HepG2 (cell line): Measurements from ENCODE around the gene TBC1D14. TPM values are rescaled to one million over a fixed set of nuclear protein-coding genes. Genes with fewer than 3 reads are reported as not detected.

Experiments
- ARID4A ChIP-seq: sonication (generic); formaldehyde crosslinking; IDR thresholded peaks from 2 replicates; pipeline ENCODE4 v1.5.0; 2020; ENCODE audit warnings: mild to moderate bottlenecking, missing genetic modification reagents, borderline replicate concordance
- ERF ChIP-seq: IDR thresholded peaks from 2 replicates; pipeline ENCODE4 v1.6.1; 2018; ENCODE audit warnings: missing biosample characterization, missing genetic modification reagents
- GPN1 ChIP-seq: sonication (generic); formaldehyde crosslinking; IDR thresholded peaks from 2 replicates; pipeline ENCODE4 v1.5.1; 2020; ENCODE audit warnings: missing genetic modification reagents, borderline replicate concordance
- KLF6 ChIP-seq: IDR thresholded peaks from 2 replicates; pipeline ENCODE4 v1.8.0; 2016; ENCODE audit warnings: missing biosample characterization, missing genetic modification reagents
- PHF8 ChIP-seq: sonication (generic); formaldehyde crosslinking; IDR thresholded peaks from 2 replicates; pipeline ENCODE4 v1.5.0; 2020; ENCODE audit warnings: missing genetic modification reagents
- PRDM4 ChIP-seq: sonication (generic); formaldehyde crosslinking; IDR thresholded peaks from 2 replicates; pipeline ENCODE4 v1.9.0; 2021; ENCODE audit warnings: missing genetic modification reagents, borderline replicate concordance
- RBAK ChIP-seq: sonication (generic); formaldehyde crosslinking; IDR thresholded peaks from 2 replicates; pipeline ENCODE4 v1.5.1; 2020; ENCODE audit warnings: mild to moderate bottlenecking, missing genetic modification reagents
- RBM39 ChIP-seq: fragments of 200-400 bp; formaldehyde crosslinking; IDR thresholded peaks from one replicate; pipeline ENCODE4 v1.6.1; 2018; ENCODE audit warnings: antibody characterized with exemption, mild to moderate bottlenecking, low read depth, low read length; ENCODE audit not compliant: poor library complexity, severe bottlenecking
- SIX4 ChIP-seq: sonication (generic); formaldehyde crosslinking; IDR thresholded peaks from 2 replicates; pipeline ENCODE4 v1.4.0; 2020; ENCODE audit warnings: missing genetic modification reagents
- ZNF224 ChIP-seq: sonication (generic); formaldehyde crosslinking; IDR thresholded peaks from 2 replicates; pipeline ENCODE4 v1.5.0; 2020; ENCODE audit warnings: mild to moderate bottlenecking, missing genetic modification reagents
- ZNF546 ChIP-seq: sonication (generic); formaldehyde crosslinking; conservative IDR thresholded peaks from 2 replicates; pipeline ENCODE4 v1.8.1; 2023; ENCODE audit warnings: mild to moderate bottlenecking, missing genetic modification reagents
- ZNF564 ChIP-seq: sonication (generic); formaldehyde crosslinking; IDR thresholded peaks from 2 replicates; pipeline ENCODE4 v1.8.1; 2023; ENCODE audit warnings: mild to moderate bottlenecking, missing genetic modification reagents
- ZNF574 ChIP-seq: sonication (generic); formaldehyde crosslinking; IDR thresholded peaks from 2 replicates; pipeline ENCODE4 v1.4.0; 2020; ENCODE audit warnings: missing genetic modification reagents
- ZNF646 ChIP-seq: sonication (generic); formaldehyde crosslinking; IDR thresholded peaks from 2 replicates; pipeline ENCODE4 v1.9.0; 2021; ENCODE audit warnings: mild to moderate bottlenecking, missing genetic modification reagents
- polyA plus RNA-seq, 8 experiments: library from polyadenylated mRNA; depleted of rRNA in 3 of 8; stranded (reverse) in 7 of 8; unstranded in 1 of 8; fragments of >200 nt; fragmentation: Illumina TruSeq in 4 of 8; extraction: Trizol in 4 of 8; gene quantifications; 2 replicates each; pipeline versions ENCODE4 v1.2.1 to v1.2.3, GENCODE V29; 2011 to 2016; ENCODE audit warnings: low read depth in 4 of 8, missing spikeins in 1 of 8, mixed read lengths in 1 of 8; ENCODE audit not compliant: insufficient read depth in 1 of 8
- total RNA-seq, 5 experiments: library from RNA; depleted of rRNA; stranded (reverse); fragments of >200 nt; fragmentation: Illumina TruSeq; extraction: Trizol; gene quantifications; 2 replicates each; pipeline ENCODE4 v1.2.3, GENCODE V29; 2016; ENCODE audit warnings: low read depth in 1 of 5

The TBC1D14 gene
- total and polyA plus RNA-seq, 2 of the 13 experiments (the other 11 are each of a cell fraction or from before 2014, with no cell fraction given) = 29.5 to 46.5 TPM

- TF ChIP-seq ARID4A (CRISPR knock-in tag) (peak; percentile 42; the same call in 1 of the 2 replicates), RBAK (no peak), ZNF574 (CRISPR knock-in tag) (no peak), ZNF224 (CRISPR knock-in tag) (no peak), PRDM4 (CRISPR knock-in tag) (no peak), GPN1 (CRISPR knock-in tag) (no peak), ZNF564 (CRISPR knock-in tag) (no peak), PHF8 (CRISPR knock-in tag) (no peak), SIX4 (CRISPR knock-in tag) (no peak), RBM39 (no peak), ZNF546 (no peak), ERF (CRISPR knock-in tag) (0 out of 2 replicates have a peak, but pooled peaks have one; percentile 20), ZNF646 (CRISPR knock-in tag) (no peak), KLF6 (CRISPR knock-in tag) (no peak)
These were observed 47.5 kb downstream of the TBC1D14 start (continued) for GRCh38 chr4:6957148-6957520.
